Activated naive CD8-positive, alpha-beta T cell treated with anti-CD3 and anti-CD28 coated beads for 36 hours (primary cell): ENCODE results near the gene PSKH1. TPM values are rescaled to one million over a fixed set of nuclear protein-coding genes. Genes with fewer than 3 reads are reported as not detected.
"Not testable (repeated sequence)": the region's sequence is repeated elsewhere in the genome, so short reads cannot be mapped to it uniquely, and the experiment has no call there.

Experiments used
- DNase-seq: peaks from one replicate; pipeline ENCODE4 v3.0.0; 2021
- H3K27ac Mint-ChIP-seq: one replicate; pipeline ENCODE4 v1.8.0; 2022; ENCODE audit warnings: mild to moderate bottlenecking, moderate library complexity, mixed read lengths
- H3K27me3 Mint-ChIP-seq: one replicate; pipeline ENCODE4 v1.8.0; 2022; ENCODE audit warnings: mild to moderate bottlenecking, mixed read lengths
- H3K36me3 Mint-ChIP-seq: one replicate; pipeline ENCODE4 v1.8.0; 2021; ENCODE audit warnings: mild to moderate bottlenecking, mixed read lengths
- H3K4me1 Mint-ChIP-seq: one replicate; pipeline ENCODE4 v1.8.0; 2021; ENCODE audit warnings: mixed read lengths
- H3K4me3 Mint-ChIP-seq: one replicate; pipeline ENCODE4 v1.8.0; 2022; ENCODE audit warnings: mild to moderate bottlenecking, moderate library complexity, mixed read lengths
- H3K9me3 Mint-ChIP-seq: one replicate; pipeline ENCODE4 v1.8.0; 2022; ENCODE audit warnings: mixed read lengths
- total RNA-seq, 2 experiments: library from RNA; stranded (reverse); gene quantifications; one replicate each; pipeline ENCODE4 v1.2.3, GENCODE V29; 2021

The PSKH1 gene
- total RNA-seq, 2 experiments from 2014 or later = 9.9 to 10.6 TPM

DNA sequence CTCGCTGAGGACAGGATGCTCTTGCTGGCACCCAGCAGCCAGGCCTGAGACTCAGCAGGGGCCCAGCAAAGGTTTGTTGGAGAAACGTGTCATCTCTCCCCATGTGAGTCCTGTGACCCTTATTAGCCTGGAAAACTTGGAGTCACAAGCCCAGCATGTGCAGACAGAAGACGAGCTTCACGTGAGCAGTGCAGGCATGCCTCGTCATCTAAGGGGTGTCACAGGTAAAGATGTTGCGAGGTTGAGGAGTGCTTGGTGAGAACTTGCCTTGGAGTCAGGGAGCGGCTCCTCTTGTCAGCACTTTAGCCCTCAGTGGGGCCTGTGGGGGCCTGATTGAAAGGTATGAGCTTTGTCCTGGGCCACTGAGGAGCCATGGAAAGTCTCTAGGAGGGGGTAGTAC lies 40.8 kb downstream of the PSKH1 start:
- Mint-ChIP-seq H3K9me3 (no peaks in the 10 kb centered on the region), H3K4me1 (peaks cover 24% of the 10 kb centered on the region), H3K27ac (peak overlapping the region; percentile 100), H3K4me3 (peak overlapping the region; percentile 100), H3K27me3 (peaks cover 3% of the 10 kb centered on the region), H3K36me3 (peaks cover 46% of the 10 kb centered on the region)
- DNase-seq = no peak

DNA sequence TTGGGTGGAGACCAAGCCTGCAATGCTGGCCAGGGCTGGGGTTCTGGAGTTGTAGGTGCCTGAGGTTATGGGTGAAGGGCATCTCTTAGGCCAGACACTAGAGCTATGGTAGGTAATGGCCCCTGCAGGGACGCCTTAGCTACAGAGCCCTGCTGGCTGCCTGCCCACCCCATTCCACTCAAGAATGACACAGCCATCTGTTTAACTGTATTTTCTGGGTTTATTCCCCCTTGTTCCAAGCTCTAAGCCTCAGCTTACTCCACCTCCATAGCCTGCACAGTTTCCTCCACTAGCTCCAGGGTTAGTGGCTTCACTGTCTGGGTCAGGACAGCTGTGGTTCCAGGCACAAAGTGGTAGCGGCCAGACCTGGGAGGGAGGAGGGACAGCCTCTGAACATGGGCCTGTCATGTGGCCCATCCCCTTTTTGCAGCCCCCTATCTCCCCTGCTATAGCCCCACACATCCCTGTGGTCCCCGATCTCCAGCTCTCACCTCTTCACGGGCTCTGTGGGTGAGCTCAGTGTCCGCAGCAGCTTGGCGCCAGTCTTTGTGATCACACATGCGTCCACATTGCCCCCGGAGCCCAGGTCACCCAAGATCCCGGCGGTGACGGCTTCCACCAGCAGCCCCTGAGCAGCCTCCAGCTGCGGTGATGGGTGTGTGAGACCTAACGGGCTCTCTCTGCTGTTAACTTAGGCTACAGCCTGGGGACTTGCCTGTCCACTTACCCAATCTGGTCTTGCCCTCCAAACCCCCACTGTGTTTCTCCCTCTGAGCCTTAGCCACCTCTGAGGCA lies 41.4 kb downstream of the PSKH1 start:
- DNase-seq = no peak
- no peaks in the 10 kb centered on the region for H3K9me3 Mint-ChIP-seq
- peaks cover 3% of the 10 kb centered on the region for H3K27me3 Mint-ChIP-seq
- H3K4me1 Mint-ChIP-seq = peaks cover 29% of the 10 kb centered on the region
- H3K36me3 Mint-ChIP-seq = peaks cover 49% of the 10 kb centered on the region
- peak overlapping the region; percentile 100 for H3K4me3 Mint-ChIP-seq
- peak overlapping the region; percentile 100 for H3K27ac Mint-ChIP-seq

DNA sequence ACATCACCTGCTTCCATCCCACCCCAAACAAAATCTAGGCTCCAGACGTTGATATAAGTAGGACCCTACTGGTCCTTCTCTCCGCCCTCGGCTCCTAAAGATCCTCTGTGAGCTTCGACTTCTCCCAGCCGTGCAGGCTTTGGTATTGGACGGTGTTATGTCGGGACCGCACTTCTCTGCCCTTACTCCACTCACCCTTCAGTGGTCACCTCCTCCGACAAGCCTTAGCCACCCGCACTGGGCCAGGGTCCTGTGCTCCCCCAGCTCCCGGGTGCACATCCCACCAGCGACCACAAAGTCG lies 42.0 kb downstream of the PSKH1 start:
- peaks cover 3% of the 10 kb centered on the region for H3K27me3 Mint-ChIP-seq
- H3K27ac Mint-ChIP-seq = peak overlapping the region; percentile 100
- peaks cover 54% of the 10 kb centered on the region for H3K36me3 Mint-ChIP-seq
- H3K4me1 Mint-ChIP-seq = peaks cover 34% of the 10 kb centered on the region
- DNase-seq = no peak
- H3K9me3 Mint-ChIP-seq = no peaks in the 10 kb centered on the region
- peak overlapping the region; percentile 100 for H3K4me3 Mint-ChIP-seq

DNA sequence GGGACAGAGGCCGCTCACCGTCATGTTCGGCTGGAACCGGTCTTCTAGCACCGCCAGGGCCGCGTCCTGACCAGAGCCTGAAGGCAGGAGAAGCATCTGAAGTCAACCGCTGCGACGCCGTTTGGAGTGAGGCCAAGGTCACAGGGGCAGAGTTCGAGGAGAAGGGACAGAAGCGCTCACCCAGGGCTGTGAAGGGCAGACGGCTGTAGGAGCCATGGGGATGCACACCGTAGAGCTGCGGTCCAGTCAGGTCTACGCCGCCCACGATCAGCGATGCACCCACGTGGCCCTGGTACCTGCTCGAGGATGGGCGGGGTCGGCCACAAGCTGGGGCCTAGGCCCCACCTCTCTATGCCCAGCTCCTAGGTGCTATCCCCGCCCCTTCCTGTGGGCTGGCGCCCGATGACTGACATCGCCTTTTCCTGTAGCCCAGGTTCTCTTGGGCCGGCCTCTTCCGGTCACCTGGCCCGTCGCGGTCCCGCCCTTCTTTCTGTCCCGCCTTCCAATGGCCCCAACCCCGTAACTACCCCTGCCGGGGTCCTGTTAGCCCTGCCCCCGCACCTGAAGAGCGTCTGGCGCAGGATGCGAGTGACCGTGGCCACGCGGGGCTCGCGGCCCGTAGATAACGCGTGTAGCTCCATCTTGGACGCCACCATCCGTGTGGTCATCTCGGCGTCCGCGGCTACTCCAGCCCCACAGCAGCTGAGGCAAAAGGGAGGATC lies 42.5 kb downstream of the PSKH1 start:
- H3K27me3 Mint-ChIP-seq = peaks cover 3% of the 10 kb centered on the region
- peak overlapping the region; percentile 100 for H3K27ac Mint-ChIP-seq
- peaks cover 57% of the 10 kb centered on the region for H3K36me3 Mint-ChIP-seq

DNA sequence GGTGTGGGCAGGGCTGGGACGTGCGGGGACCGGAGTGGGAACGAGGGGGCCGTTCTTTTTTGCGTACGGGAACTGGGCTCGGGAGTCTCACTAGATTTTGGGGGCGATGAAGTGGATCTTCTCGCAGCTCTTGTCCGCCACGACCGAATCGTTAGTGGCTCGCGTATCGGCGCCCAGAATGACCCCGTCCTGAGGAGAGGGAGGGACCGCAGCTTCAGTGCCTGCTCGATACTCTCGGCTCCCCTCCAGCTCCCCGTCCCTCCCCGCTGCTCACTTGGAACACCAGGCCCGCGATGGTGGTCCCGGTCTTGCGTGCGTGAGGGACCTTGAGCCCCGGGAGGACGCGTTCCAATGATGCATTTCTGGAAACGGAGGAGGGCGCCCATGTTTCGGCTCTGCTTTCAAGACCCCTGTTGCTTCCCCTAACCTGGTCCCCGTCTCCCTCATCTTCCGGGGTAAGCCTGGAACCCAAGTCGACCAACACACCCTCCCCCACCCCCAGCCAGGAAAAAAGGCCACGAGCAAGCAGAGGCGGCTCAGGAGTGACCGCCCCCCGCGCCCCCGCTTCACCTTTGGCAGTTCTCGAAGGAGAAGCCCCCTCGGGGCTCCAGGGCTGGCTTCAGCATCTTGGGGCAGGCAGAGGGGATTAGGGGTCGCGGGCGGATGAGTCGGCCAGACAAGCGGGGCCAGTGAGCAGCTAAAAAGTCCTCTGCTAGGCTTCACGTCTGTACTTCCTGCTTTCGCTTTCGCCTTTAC lies 43.2 kb downstream of the PSKH1 start, which contains the start of gene PSMB10:
TSS of gene PSMB10 (minus strand) at position 727 of the 756 bp plus-strand sequence. CDS start at position 626, 101 bp downstream.
- Mint-ChIP-seq H3K27me3 (peaks cover 3% of the 10 kb centered on the region), H3K4me3 (peak within 1 kb of the TSS; percentile 100), H3K4me1 (peaks cover 39% of the 10 kb centered on the region), H3K36me3 (peaks cover 57% of the 10 kb centered on the region), H3K9me3 (no peaks in the 10 kb centered on the region), H3K27ac (peak within 1 kb of the TSS; percentile 100)
- DNase-seq = no peak

More for the DNA sequence above, 42.5 kb downstream of the PSKH1 start:
- Mint-ChIP-seq H3K9me3 (no peaks in the 10 kb centered on the region), H3K4me3 (peak overlapping the region; percentile 100), H3K4me1 (peaks cover 39% of the 10 kb centered on the region)
- peak; percentile 97 for DNase-seq

DNA sequence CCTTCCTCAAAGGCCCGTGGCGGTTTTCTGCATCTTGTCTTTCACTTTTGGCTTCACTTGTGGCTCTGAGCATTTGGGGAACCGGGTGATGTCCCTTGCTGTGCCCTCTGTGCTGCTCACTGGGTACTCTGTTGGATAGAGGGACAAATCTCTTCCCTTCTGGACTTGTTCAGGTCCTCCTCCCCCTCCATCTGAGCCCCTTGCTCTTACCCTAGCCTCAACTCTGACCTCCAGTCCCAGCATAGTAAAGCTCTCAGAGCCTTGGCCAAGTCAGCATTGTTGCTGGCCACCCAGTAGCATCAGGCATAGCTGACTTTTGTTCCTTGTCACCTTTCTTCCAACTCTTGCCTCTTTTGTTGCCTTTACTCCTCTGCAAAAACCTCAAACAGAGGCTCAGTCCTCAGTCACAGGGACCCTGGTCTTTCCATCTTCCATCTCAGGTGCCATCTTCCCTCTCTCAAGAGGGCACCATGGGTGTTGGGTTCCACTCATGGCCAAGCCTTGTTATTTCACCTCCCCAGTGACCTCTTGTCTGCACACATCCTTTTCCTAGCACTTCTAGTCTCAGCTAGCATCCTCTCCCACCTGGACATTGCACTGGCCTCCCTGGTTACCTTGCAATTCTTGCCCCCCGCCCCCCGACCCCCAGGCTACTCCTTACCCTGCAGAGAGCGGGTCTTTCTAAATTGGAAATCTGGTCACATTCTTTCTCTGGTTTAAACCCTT lies 44.0 kb downstream of the PSKH1 start:
- peak; percentile 81 for DNase-seq
- Mint-ChIP-seq H3K4me1 (peaks cover 45% of the 10 kb centered on the region), H3K27me3 (peaks cover 3% of the 10 kb centered on the region), H3K9me3 (no peaks in the 10 kb centered on the region), H3K36me3 (peaks cover 62% of the 10 kb centered on the region), H3K4me3 (peak overlapping the region; percentile 100), H3K27ac (peak overlapping the region; percentile 100)

DNA sequence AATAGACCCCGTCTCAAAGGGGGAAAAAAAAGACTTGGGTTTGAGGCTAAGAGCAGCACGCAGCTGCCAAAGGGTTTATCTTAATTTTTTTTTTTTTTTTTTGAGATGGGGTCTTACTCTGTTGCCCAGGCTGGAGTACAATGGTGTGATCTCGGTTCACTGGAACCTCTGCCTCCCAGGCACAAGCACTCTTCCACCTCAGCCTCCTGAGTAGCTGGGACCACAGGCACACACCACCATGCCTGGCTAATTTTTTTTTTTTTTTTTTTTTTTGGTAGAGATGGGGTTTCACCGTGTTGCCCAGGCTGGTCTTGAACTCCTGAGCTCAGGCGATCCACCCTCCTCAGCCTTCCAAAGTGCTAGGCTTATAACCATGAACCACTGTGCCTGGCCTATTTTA lies 44.7 kb downstream of the PSKH1 start:
- H3K9me3 Mint-ChIP-seq, H3K27me3 Mint-ChIP-seq, DNase-seq: not testable (repeated sequence)
- Mint-ChIP-seq H3K27ac (peak overlapping the region; percentile 100), H3K4me3 (peak overlapping the region; percentile 100), H3K36me3 (peaks cover 58% of the 10 kb centered on the region), H3K4me1 (peaks cover 47% of the 10 kb centered on the region)

DNA sequence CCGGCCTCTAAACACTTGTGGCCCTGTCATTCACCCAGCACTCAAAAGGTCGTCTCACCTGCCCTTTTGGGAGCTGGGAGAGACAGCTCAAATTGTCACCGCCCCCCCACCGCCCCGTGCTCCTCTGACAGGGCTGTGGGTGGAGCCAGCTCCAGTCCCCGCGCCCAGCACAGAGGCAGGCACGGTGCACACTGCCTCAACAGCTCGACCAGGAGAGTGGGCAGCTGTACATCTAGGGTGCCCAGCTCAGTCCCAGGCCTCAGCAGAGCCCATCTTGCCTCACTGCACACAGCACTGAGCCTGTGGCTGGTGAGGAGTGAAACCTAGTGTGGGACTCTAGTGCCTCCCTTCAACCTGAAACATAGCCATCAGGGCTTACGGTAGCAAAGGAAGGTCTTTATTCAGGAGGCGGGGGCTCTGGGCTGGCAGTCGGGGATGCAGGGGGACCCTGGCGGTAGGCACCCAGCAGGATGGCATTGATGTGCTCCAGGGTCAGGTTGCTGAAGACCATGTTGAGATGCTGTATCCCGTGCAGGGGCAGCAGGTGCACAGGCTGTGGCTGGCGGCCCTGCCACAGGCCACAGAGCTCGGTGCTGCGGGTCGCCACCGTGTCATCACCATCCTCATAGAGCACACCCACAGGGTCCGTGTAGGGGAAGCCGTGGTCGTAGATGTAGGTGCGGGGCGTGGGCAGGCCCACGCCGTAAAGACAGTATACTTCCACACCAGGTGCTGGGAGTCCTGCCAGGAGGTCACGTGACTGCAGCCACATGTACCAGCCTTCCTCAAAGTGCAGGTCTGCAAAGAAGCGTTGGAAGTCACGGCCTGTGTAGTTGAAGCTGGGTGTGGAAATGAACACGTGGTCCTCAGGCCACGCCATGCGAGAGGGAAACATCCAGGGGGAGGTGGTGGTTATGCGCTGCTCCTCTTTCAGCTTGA lies 46.7 kb downstream of the PSKH1 start:
- peaks cover 43% of the 10 kb centered on the region for H3K36me3 Mint-ChIP-seq

DNA sequence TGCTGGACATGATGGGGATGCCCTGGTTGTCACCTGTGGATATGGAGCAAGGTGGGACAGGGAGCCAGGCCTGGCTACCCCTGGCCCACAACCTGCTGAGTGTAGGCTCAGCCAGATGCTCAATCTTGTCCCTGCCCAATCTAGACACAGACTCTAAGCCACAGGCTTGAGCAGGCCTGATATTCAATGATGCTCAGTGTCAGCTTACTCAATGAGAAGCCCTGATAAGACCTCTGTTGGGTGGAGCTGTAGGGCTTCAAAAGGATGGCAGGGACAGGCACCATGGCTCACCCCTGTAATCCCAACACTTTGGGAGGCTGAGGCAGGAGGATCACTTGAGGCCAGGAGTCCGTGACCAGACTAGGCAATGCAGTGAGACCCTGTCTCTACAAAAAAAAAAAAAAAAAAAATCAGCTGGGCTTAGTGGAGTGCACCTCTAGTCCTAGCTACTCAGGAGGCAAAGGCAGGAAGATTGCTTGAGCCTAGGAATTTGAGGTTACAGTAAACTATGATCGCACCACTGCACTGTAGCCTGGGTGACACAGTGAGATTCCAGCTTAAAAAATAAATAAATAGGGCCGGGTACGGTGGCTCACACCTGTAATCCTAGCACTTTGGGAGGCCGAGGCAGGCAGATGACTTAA lies 47.5 kb downstream of the PSKH1 start:
- Mint-ChIP-seq H3K27me3 (peaks cover 3% of the 10 kb centered on the region), H3K36me3 (peaks cover 35% of the 10 kb centered on the region), H3K9me3 (no peaks in the 10 kb centered on the region), H3K4me1 (peaks cover 33% of the 10 kb centered on the region), H3K4me3 (no peak overlapping the region), H3K27ac (peak overlapping the region; percentile 85)
- DNase-seq = no peak

More for the DNA sequence above, 46.7 kb downstream of the PSKH1 start:
- H3K9me3 Mint-ChIP-seq = no peaks in the 10 kb centered on the region
- H3K4me1 Mint-ChIP-seq = peaks cover 40% of the 10 kb centered on the region
- H3K27me3 Mint-ChIP-seq = peaks cover 3% of the 10 kb centered on the region
- peak; percentile 69 for DNase-seq
- H3K4me3 Mint-ChIP-seq = peak overlapping the region; percentile 55
- peak overlapping the region; percentile 85 for H3K27ac Mint-ChIP-seq

DNA sequence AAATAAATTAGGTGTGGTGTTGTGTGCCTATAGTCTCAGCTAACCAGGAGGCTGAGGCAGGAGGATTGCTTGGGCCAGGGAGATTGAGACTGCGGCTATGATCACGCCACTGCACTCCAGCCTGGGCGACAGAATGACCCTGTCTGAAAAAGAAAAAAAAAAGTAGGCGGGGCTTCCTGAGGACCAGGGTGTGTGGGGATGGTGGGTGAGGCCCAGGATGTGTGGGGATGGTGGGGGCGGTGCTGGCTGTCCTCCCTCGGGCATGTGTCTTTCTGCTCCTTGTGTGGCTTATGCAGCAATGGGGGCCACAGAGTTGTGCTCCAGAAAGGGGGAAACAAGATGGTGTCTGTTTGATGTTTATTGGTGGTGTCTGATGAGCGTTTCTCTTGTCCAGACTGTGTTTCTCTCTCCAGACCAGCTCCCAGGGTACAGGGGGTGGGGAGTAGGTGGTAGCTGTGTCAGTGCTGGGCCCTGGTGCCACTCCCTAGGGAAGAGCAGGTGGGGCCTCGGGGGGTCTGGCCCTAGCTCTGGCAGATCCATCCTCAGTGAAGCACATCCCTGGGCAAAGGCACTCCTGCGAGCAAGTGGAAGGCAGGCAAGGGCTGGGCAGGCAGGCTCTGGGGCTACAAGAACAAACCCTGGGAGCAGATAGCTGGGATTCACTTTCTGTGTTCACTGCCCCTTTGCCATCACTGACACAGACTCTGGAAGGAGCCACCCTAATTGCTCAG lies 48.6 kb downstream of the PSKH1 start:
- Mint-ChIP-seq H3K27ac (peak overlapping the region; percentile 70), H3K36me3 (peaks cover 26% of the 10 kb centered on the region), H3K4me1 (peaks cover 33% of the 10 kb centered on the region), H3K4me3 (no peak overlapping the region), H3K9me3 (no peaks in the 10 kb centered on the region), H3K27me3 (no peaks in the 10 kb centered on the region)
- DNase-seq = no peak

DNA sequence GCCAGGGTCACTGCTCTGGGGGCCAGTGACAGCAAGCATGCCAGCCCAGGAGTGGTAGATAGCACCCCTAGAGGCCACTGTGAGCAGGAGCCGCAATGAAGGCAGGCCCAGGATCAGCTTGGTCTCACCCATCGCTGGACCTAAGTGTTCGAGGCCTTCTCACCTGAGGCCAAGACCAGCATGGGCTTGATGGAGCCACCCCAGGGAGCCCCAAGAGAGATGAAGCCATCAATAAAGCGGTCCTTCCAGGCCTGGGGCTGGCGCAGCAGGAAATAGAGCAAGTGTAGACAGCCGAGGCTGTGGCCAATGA lies 49.1 kb downstream of the PSKH1 start:
- no peaks in the 10 kb centered on the region for H3K27me3 Mint-ChIP-seq
- H3K36me3 Mint-ChIP-seq = peaks cover 22% of the 10 kb centered on the region
- H3K27ac Mint-ChIP-seq = no peak overlapping the region
- no peak overlapping the region for H3K4me3 Mint-ChIP-seq
- H3K4me1 Mint-ChIP-seq = peaks cover 29% of the 10 kb centered on the region
- H3K9me3 Mint-ChIP-seq = no peaks in the 10 kb centered on the region
- DNase-seq = peak; percentile 31

DNA sequence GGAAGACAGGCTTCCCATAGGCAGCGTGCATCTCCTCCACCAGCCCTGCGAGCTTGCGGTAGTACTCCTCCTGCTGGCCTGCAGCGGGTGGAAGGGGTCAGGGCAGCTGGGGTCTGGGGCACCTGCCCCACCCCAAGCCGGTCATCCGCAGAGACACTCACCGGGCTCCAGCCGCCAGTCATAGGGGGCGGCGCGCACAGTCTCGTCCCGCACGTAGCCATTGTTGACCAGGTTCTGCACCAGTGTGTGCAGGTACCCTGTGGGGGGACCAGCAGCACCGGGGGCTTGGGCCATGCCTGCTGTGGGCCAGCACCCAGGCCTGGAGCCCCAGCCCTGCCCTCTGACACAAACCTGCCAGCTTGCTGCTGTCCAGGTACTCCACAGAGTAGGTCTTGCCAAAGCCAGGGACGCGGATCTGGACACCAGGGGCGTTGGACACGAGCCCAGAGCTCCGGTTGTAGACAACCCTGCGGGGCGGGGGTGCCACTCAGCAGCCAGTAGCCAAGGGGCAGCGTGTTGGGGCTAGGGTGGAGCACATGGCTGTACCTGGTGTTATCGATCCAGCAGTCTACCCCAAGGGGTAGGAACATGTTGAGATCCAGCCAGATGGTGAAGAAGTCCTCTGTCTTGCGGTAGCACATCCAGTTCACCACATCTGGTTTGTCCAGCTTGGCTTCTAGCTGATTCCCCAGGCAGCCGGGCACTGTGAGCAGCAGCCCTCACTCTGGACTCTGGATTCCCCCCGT lies 49.6 kb downstream of the PSKH1 start:
- no peak overlapping the region for H3K27ac Mint-ChIP-seq
- H3K27me3 Mint-ChIP-seq = no peaks in the 10 kb centered on the region
- peaks cover 18% of the 10 kb centered on the region for H3K36me3 Mint-ChIP-seq
- no peak overlapping the region for H3K4me3 Mint-ChIP-seq
- no peak for DNase-seq
- no peaks in the 10 kb centered on the region for H3K9me3 Mint-ChIP-seq
- H3K4me1 Mint-ChIP-seq = peaks cover 26% of the 10 kb centered on the region
